GM15510 (cell line): ENCODE measurements around the gene NOS1.

Experiments
- POLR2A ChIP-seq: IDR thresholded peaks from 3 replicates; pipeline ENCODE4 v1.6.1; 2011; ENCODE audit warnings: borderline replicate concordance; ENCODE audit not compliant: insufficient read length; ENCODE audit errors: extremely low read depth

The NOS1 gene

GRCh38 chr12:117273091-117273490 lies 88.3 kb downstream of the NOS1 start:
- TF ChIP-seq POLR2A = no peak

GRCh38 chr12:117272690-117273089 lies 88.7 kb downstream of the NOS1 start:
- TF ChIP-seq POLR2A = no peak

GRCh38 chr12:117262749-117263148 lies 98.7 kb downstream of the NOS1 start:
- no peak for TF ChIP-seq POLR2A

- TF ChIP-seq POLR2A = no peak
Measured at GRCh38 chr12:117261247-117261646, 100.2 kb downstream of the NOS1 start.

- TF ChIP-seq POLR2A = no peak
Measured at GRCh38 chr12:117255386-117255785, 106.0 kb downstream of the NOS1 start.

- no peak for TF ChIP-seq POLR2A
Measured at GRCh38 chr12:117243488-117243887, 117.9 kb downstream of the NOS1 start.

GRCh38 chr12:117241697-117242096 lies 119.7 kb downstream of the NOS1 start:
- no peak for TF ChIP-seq POLR2A

GRCh38 chr12:117240081-117240755 lies 121.2 kb downstream of the NOS1 start:
- TF ChIP-seq POLR2A = no peak

- no peak for TF ChIP-seq POLR2A
Measured at GRCh38 chr12:117236456-117237001, 124.9 kb downstream of the NOS1 start.

GRCh38 chr12:117235261-117235660 lies 126.2 kb downstream of the NOS1 start:
- TF ChIP-seq POLR2A = no peak

GRCh38 chr12:117234441-117234840 lies 127.0 kb downstream of the NOS1 start:
- TF ChIP-seq POLR2A = no peak

- TF ChIP-seq POLR2A = no peak
Measured at GRCh38 chr12:117231750-117232149, 129.7 kb downstream of the NOS1 start.

GRCh38 chr12:117228239-117228638 lies 133.2 kb downstream of the NOS1 start:
- TF ChIP-seq POLR2A = no peak

- no peak for TF ChIP-seq POLR2A
Measured at GRCh38 chr12:117227000-117227653, 134.3 kb downstream of the NOS1 start.

GRCh38 chr12:117226505-117226904 lies 134.9 kb downstream of the NOS1 start:
- TF ChIP-seq POLR2A = no peak

- TF ChIP-seq POLR2A = no peak
Measured at GRCh38 chr12:117225179-117225578, 136.2 kb downstream of the NOS1 start.
